A673 (cell line): ENCODE measurements around the gene SYTL5. TPM values are rescaled to one million over a fixed set of nuclear protein-coding genes. Genes with fewer than 3 reads are reported as not detected.

ENCODE experiments used
- BruUV-seq: library from RNA; stranded (reverse); fragments of 400-500 nt; replicated peaks from 2 replicates; lab custom pipeline; 2021; lab: Mats Ljungman, UMichigan
- CTCF ChIA-PET: fragments of 300-600 bp; sonication (Branson Sonifier 250); formaldehyde crosslinking; loops from one replicate; lab custom pipeline; 2022; ENCODE audit warnings: antibody characterized with exemption; lab: Charles Lee
- POLR2A ChIA-PET: fragments of 300-600 bp; sonication (Branson Sonifier 250); formaldehyde crosslinking; loops from one replicate; lab custom pipeline; 2022; ENCODE audit warnings: antibody characterized with exemption; ENCODE audit not compliant: low non-redundant PET; lab: Charles Lee
- DNase-seq: peaks from one replicate; pipeline ENCODE4 v3.0.0-alpha.2; 2015; ENCODE audit warnings: low spot score
- H3K27ac ChIP-seq: fragments of 200-600 bp; sonication (generic); 2 replicates; pipeline ENCODE4 v1.5.1; 2016; ENCODE audit warnings: mixed run types, low read depth, mild to moderate bottlenecking, mixed read lengths, antibody characterized with exemption, low read length; ENCODE audit not compliant: poor library complexity, severe bottlenecking
- H3K27me3 ChIP-seq: fragments of 200-600 bp; sonication (generic); replicated peaks from 2 replicates; pipeline ENCODE4 v1.6.1; 2017; ENCODE audit warnings: mixed run types, low read depth, mild to moderate bottlenecking, mixed read lengths, antibody characterized with exemption, low read length; ENCODE audit not compliant: insufficient read depth, poor library complexity
- H3K36me3 ChIP-seq: fragments of 200-600 bp; sonication (generic); 2 replicates; pipeline ENCODE4 v1.6.1; 2016; ENCODE audit warnings: mixed run types, mild to moderate bottlenecking, mixed read lengths, antibody characterized with exemption, low read length; ENCODE audit not compliant: insufficient read depth, poor library complexity, severe bottlenecking
- H3K4me1 ChIP-seq: fragments of 200-600 bp; sonication (generic); 2 replicates; pipeline ENCODE4 v1.6.1; 2017; ENCODE audit warnings: mixed run types, mild to moderate bottlenecking, mixed read lengths, antibody characterized with exemption, low read length; ENCODE audit not compliant: insufficient read depth, poor library complexity, severe bottlenecking
- H3K4me3 ChIP-seq: fragments of 200-600 bp; sonication (generic); 2 replicates; pipeline ENCODE4 v1.5.1; 2016; ENCODE audit warnings: low read depth, mixed run types, mild to moderate bottlenecking, mixed read lengths, low read length; ENCODE audit not compliant: poor library complexity, severe bottlenecking
- H3K9me3 ChIP-seq: fragments of 200-600 bp; sonication (generic); 2 replicates; pipeline ENCODE4 v1.6.1; 2016; ENCODE audit warnings: mixed run types, low read depth, mild to moderate bottlenecking, mixed read lengths, antibody characterized with exemption, low read length; ENCODE audit not compliant: poor library complexity, severe bottlenecking
- CTCF ChIP-seq: fragments of 300-800, 200-600 bp; sonication (generic); conservative IDR thresholded peaks from 2 replicates; pipeline ENCODE4 v1.5.1; 2017; ENCODE audit warnings: low read depth, mild to moderate bottlenecking, antibody characterized with exemption, low read length, moderate library complexity, mixed read lengths
- EZH2 ChIP-seq: fragments of 200-600 bp; sonication (generic); IDR thresholded peaks from 2 replicates; pipeline ENCODE4 v1.6.1; 2017; ENCODE audit warnings: borderline replicate concordance, low read depth, mild to moderate bottlenecking, mixed read lengths, antibody characterized with exemption, low read length; ENCODE audit not compliant: poor library complexity, severe bottlenecking
- intact Hi-C: fragments of 100-400 bp; cut with micrococcal nuclease; formaldehyde crosslinking; loops from one replicate; pipeline ENCODE4 v1.10.0; 2022; ENCODE audit not compliant: unreplicated experiment
- total RNA-seq: library from RNA; stranded (reverse); gene quantifications from 2 replicates; pipeline ENCODE4 v1.2.3, GENCODE V29; 2021

The SYTL5 gene
- total RNA-seq, 1 experiment from 2014 or later, result 17.9 TPM

GRCh38 chrX:38102240-38102639 is 95.9 kb downstream of the SYTL5 start:
- Histone ChIP-seq H3K27ac (no peak overlapping the region), H3K4me3 (no peak overlapping the region), H3K36me3 (peaks cover 17% of the 10 kb centered on the region), H3K27me3 (no peaks in the 10 kb centered on the region), H3K4me1 (no peaks in the 10 kb centered on the region), H3K9me3 (peaks cover 11% of the 10 kb centered on the region)
- TF ChIP-seq CTCF (no peak), EZH2 (no peak)
- BruUV-seq, result no TSS peak
- DNase-seq, result no peak
- CTCF ChIA-PET, result no interaction called here
- POLR2A ChIA-PET, result no interaction called here
- intact Hi-C loops, result no loop called here

- Histone ChIP-seq H3K4me3 (no peak overlapping the region), H3K4me1 (no peaks in the 10 kb centered on the region), H3K27ac (no peak overlapping the region), H3K36me3 (peaks cover 15% of the 10 kb centered on the region), H3K9me3 (peaks cover 11% of the 10 kb centered on the region), H3K27me3 (no peaks in the 10 kb centered on the region)
- DNase-seq, result no peak
- intact Hi-C loops, result no loop called here
- no TSS peak for BruUV-seq
- ChIA-PET POLR2A (no interaction called here), CTCF (no interaction called here)
- TF ChIP-seq EZH2 (no peak), CTCF (no peak)
These were observed 96.5 kb downstream of the SYTL5 start for GRCh38 chrX:38102875-38103274.

GRCh38 chrX:38103857-38104812 is 97.8 kb downstream of the SYTL5 start:
- Histone ChIP-seq H3K27me3 (no peaks in the 10 kb centered on the region), H3K4me3 (no peak overlapping the region), H3K36me3 (peaks cover 2% of the 10 kb centered on the region), H3K9me3 (peaks cover 10% of the 10 kb centered on the region), H3K27ac (no peak overlapping the region), H3K4me1 (no peaks in the 10 kb centered on the region)
- intact Hi-C loops, result no loop called here
- ChIA-PET POLR2A (no interaction called here), CTCF (no interaction called here)
- DNase-seq, result no peak
- no TSS peak for BruUV-seq
- no peak for TF ChIP-seq CTCF
- TF ChIP-seq EZH2, result no peak
